Raji (cell line): ENCODE results near the gene DPH2.

ENCODE experiments used
- POLR2A ChIP-seq: IDR thresholded peaks from 2 replicates; pipeline ENCODE4 v1.6.1; 2011; ENCODE audit warnings: low read depth, low read length, control low read depth; ENCODE audit not compliant: insufficient read depth

Gene DPH2

DNA sequence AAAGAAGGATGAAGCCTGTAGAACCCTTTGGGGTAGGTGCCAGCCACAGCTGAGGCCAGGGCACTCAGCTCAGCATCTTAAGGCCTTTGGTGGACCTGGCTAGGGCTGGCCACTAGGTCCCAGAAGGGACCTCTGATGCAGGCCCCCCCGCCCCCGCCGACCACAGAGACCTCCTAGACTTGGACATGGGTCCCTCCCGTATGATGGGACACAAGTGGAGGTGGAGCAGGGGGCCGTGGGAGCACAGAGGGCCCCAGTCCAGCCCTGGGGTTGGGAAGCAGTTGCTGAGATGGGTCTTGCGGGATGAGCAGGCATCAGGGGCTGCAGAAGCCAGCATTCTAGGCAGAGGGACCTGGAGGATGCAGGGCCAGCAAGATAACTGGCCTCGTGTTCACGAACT lies 12.4 kb downstream of the DPH2 start:
- TF ChIP-seq POLR2A, result no peak

DNA sequence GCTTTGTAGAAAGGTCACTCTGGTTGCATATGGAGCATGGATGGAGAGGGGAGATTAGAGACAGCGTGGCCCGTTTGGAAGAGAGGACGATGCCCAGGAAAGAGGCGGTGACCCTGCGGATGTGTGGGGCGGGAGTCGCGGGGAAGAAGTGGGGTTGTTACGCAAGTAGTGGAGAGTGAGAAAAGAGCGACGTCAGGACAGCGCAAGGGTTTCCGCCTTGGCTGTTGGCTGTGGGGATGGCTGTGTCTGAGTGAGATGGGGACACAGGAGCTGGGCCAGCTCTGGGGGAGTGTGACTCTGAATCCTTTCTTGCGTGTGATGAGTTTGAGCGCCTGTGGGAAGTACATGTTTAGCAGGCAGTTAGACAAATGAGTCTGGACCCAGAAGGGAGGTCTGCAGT lies 13.0 kb downstream of the DPH2 start:
- TF ChIP-seq POLR2A, result no peak

DNA sequence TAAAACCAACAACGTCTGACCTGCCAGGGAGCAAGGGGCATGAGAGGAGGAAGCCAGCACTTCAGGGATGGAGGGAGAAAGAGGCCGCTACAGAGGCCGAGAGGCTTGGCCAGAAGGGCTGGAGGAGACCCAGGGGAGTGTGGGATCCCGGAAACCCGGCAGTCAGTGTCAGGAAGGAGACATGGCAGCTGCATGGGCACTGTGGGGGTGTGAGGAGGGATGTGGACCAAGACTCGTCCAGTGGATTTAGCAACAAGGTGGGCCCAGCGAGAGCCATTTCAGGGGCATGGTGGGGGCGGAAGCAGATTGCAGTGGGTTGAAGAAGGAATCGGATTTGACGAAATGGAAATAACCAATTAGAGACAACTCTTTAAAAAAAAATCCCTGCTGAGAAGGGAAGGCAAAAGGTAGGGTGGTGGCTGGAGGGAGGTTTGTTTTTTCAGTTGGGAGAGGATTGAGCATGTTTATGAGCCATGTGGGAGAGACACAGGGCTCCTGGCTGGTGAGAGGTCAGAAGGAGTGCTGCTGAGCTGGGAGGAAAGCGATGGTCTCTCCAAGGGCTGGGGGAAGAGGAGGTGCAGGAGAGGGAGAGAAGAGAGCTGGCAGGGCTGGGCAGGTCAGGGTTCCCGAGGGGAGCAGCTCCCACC lies 13.6 kb downstream of the DPH2 start:
- TF ChIP-seq POLR2A, result no peak

GRCh38 chr1:43984855-43985254 lies 15.0 kb downstream of the DPH2 start:
- TF ChIP-seq POLR2A, result no peak

DNA sequence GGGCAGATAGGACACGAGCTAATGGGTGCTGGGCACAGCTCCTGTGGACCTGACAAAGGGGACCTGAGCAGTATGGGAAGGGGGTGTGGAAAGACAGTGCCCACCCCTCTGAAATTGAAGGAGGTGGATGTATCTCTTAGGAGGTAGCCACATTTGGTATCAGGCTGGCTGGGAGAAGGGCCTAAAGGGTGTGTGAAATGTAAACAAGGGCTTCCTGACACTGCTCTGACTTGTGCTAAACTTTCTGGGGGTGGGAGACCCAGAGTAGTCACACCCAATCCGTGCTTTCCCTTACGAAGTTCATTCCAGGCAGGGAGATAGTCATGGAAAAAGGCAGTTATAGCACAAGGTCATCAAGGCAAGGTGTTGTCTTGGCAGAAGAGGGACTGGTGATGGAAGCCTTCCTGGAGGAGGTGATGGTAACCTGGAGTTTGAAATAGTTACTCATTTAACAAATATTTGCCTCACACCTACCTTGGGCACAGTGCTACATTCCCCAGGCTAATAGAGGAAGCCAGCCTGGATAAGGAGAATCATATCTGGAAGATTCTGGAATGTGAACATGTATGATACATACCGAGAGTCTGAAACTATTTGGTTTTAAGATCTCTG lies 16.3 kb downstream of the DPH2 start:
- TF ChIP-seq POLR2A, result no peak

- no peak for TF ChIP-seq POLR2A
Observed at GRCh38 chr1:43986712-43987111, 16.9 kb downstream of the DPH2 start.

DNA sequence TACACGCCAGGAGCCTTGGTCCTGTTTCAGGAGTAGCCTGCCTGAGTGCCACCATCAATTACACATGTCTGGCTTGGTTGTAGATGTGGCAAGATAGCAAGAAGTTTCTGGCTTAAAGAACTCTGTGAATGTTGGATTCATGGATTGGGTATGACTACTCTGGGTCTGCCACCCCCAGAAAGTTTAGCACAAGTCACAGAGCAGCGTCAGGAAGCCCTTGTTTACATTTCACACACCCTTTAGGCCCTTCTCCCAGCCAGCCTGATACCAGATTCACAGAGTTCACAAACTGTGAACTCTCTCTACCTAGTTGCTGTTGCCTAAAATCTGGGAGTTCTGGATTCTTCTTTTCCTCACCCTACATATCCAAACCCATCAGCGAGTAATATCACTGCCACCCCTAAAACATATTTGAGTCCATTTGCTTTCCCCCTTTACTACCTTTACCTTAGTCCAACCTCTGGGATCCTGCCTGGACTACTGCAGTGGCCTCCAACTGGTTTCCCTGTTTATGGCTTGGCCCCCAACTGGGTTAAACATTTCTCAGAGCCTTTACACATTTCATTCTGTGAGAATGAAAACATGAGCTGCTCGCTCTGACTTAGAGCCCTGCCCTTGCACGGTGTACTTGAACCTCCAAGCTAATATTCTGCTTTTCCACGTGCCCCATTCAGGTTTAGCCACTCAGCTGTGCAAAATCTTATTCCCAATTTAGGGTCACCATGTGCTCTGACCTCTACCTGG lies 17.5 kb downstream of the DPH2 start:
- no peak for TF ChIP-seq POLR2A

DNA sequence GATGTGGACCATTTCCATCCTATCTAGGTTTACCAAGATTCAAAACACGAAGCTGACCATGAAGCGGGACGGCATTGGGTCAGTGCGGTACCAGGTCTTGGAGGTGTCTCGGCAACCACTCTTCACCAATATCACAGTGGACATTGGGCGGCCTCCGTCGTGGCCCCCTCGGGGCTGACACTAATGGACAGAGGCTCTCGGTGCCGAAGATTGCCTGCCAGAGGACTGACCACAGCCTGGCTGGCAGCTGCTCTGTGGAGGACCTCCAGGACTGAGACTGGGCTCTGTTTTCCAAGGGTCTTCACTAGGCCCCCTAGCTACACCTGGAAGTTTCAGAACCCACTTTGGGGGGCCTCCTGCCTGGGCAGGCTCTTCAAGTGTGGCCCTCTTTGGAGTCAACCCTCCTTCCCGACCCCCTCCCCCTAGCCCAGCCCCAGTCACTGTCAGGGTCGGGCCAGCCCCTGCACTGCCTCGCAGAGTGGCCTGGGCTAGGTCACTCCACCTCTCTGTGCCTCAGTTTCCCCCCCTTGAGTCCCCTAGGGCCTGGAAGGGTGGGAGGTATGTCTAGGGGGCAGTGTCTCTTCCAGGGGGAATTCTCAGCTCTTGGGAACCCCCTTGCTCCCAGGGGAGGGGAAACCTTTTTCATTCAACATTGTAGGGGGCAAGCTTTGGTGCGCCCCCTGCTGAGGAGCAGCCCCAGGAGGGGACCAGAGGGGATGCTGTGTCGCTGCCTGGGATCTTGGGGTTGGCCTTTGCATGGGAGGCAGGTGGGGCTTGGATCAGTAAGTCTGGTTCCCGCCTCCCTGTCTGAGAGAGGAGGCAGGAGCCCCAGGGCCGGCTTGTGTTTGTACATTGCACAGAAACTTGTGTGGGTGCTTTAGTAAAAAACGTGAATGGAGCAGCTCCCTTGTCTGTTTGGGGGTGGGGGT lies 20.7 kb downstream of the DPH2 start:
- TF ChIP-seq POLR2A, result no peak

DNA sequence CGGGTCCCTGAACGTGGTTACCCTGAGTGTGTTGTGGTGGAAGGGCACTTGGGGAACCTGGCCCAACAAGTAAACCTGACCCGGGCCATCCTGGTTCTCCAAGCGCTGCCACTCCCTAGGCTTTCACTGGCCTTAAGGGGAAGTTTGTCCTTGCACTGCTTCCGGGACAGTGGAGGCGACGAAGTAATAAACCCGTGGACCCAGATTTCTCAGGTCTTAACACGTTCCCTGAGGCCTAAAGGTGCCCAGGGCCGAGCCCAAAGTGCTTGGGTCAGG lies 21.3 kb downstream of the DPH2 start:
- no peak for TF ChIP-seq POLR2A

DNA sequence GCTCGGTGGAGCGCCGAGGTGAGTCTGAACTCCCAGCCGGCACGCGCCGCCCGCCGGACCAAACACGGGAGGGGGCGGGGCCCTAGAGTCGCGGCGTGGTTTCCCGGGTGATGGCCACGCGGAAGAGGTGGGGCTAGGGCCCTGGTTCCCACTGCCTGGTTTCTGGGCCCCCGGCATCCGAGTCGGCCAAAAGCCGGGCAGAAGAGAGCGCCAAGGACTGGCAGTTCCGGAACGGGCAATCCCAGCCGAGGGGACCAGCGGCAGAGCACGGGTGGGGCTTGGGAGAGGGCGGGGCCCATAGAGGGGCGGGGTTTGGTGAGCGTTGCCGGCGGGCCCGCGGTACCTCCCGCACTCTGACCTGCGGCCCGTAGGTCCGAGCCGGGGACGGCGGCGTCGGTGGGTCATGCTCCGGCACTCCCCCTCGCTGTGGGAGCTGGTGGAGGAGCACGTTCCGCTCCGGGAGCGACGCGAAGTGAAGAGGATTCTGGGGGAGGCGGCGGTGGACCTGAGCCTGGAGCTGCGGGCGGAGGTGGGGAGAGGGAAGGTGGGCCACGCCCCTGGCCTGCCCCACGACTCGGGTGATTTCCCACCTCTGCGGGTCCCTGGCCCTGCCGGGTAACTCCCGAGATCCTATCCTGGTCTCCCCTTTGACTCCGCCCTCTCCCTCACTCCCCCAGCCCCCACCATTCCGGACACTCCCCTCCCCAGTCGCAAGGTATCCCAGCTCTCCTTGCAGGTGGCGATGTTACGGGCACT lies 21.8 kb downstream of the DPH2 start, which contains the start of gene CCDC24:
Gene CCDC24 (plus strand): TSS at position 124 of the 756 bp plus-strand sequence. CDS start 280 bp downstream, at position 404.
- TF ChIP-seq POLR2A, result peak; percentile 59

DNA sequence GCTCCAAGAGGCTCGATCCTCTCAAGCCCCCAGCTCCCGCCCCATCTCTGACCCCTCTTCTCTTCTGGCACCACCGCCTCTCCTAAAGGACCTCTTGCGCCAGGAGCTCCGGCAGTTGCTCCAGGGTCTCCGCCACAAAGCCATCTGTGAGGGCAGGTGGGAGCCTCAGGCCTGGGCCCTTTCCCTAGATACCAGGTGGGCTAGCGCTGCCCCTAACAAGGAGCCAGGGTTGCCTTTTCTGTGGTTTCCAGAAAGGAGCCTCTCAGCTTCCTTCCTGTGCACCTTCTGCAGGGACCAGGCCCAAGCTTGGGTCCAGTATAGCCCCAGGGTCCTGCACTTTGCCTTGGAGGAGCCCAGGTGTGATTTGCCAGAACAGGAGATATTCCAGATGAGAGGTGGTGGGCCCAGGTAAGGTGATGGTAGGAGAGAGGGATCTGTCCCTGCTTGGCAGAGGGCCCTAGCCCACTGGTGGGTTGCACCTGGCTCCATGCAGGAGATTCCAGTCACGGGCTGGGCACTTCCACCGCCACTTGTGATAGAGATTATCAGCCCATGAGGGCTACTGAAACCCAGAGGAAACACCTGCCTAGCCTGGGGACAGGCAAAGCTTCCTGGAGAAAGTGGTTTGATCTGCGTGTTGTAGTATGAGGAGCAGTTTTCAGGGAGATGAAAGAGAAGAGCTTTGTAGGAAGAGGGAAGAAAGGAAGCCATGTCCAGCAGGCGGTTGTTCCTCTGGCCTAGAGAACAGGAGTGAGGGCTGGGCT lies 22.6 kb downstream of the DPH2 start:
- TF ChIP-seq POLR2A, result no peak

- no peak for TF ChIP-seq POLR2A
Observed at GRCh38 chr1:43993206-43993914, 23.6 kb downstream of the DPH2 start.

GRCh38 chr1:43994071-43994470 lies 24.3 kb downstream of the DPH2 start:
- no peak for TF ChIP-seq POLR2A
